Measurements from ENCODE around the gene TMA7.
A peak's percentile ranks its signal among the peaks of the same experiment; 100 is the strongest.
"Not testable (repeated sequence)": the region's sequence is repeated elsewhere in the genome, so short reads cannot be mapped to it uniquely, and the experiment has no call there.

The TMA7 gene

DNA sequence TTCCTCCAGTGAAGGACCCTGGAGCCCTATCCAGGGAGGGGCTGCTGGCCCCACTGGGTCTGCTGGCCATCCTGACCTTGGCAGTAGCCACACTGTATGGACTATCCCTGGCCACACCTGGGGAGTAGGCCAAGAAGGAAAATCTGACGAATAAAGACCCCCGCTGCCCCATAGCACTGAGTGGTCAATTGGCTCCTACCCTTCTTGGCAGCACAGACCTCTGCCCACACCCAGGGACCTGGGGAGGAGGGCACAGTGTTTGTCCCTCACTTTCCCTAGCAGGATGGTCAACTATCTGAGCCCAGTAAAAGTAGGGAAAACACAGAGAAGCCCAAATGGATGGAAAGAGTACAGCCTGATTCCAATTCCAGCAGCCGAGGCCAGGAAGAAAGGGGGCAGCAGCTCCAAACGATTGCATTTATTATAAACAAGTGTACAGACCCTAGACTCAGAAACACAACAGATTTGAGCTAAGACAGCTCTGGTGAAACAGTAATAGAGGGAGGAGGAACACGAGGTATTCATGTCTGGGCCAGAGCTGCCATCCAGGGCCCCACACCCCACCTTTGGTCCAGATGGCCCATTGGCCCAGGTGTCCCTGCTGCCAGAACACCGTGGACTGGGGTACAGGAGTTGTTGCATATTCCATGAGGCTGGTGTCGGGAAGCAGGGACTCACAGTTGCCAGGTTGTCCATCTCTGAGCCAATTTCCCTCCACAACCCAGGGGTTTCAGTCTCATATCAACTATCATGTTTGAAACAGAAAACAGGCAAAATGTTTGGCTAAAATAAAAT, 27.6 kb downstream of the TMA7 start:
- DNase-seq (ENCODE audit: low read depth in 2 of 2), result no peak

DNA sequence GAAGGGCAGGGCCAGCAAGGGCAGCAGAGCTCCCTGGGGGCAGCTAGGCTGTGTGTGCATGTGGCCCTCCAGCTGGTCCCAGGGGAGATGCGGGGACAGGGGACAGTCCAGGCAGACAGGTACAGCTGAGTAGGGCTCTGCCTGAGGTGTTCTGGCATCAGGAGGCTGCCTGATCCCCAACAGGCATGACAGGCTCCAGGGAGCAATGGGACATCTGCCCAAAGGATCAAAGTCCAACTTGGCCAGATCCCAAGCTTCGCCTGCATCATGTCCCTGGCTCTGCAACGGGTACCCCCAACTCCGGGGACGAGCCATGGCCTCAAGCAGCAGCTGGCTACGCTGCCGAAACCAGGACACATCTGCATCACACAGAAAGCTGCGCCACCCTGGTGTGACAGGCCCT, 28.3 kb downstream of the TMA7 start:
- DNase-seq (ENCODE audit: low read depth in 2 of 2), result no peak

DNA sequence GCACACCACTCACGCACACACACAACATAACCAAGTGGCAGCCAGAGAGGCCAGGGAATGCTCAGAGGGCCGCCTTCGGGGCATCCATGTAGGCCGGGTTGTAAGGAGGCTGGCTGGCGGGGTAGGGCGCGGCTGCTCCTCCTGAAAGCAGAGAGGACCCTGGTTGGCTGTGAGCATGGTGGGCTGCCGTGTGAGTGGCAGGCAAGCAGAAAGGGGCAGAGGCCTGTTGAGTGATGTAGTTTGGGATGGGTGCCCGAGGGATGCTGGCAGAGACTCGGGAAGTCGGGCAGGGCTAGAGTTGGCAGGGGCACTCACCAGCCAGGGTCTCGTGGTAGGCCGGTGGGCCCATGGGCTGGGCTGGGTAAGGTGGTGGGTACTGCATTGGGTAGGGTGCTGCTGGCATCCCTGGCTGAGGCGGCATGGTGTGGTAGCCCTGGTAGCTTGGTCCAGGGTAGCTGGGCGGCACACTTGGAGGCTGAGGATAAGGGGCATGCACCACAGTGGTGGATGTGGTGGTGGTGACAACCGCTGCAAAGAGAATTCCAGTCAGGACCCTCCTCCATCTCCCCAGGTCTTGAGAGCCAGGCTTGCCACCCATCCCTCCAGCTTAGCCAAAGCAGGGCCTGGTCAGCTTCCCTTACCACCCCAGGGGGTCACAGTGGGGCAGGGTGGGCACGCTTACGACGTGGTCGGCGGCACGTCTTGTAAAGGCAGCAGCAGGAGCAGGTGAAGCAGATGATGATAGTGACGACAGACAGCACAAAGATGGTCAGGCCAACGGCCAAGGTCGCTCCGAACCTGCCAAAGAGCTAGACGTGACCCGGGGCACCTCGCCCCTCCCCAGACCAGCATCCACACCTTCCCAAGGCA, 29.2 kb downstream of the TMA7 start:
- DNase-seq (ENCODE audit: low read depth in 2 of 2), result no peak

DNA sequence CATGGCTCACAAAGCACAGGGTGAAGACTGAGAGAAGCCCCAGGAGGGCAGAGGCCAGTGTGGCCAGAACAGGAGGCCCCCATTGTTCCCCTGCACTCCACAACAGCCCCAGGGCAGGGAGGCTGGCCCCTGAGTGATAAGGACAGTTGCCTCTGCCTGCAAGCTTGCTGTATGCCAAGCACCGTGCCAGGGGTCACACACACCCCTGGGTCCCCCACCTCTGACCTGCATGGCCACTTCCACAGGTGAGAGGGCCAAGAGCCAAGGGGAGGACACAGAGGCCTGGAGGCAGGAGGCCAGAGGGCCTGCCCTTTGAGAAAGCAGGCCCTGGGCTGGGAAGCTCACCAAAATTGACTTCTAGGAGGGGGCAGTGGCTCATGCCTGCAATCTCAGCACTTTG, 30.2 kb downstream of the TMA7 start:
- no peak for DNase-seq (ENCODE audit: low read depth in 2 of 2)

DNA sequence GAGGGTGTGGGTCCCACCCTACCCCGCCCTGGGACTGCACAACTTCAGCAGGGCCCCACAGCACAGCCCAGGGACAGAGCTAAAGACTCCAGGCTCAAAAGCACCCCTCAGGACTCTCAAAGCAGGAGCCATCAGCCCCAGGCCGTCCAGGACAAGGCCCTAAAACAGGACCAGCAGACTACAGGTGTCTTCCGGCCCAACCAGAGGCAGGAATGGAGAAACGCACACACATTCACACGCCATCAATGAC, 32.5 kb downstream of the TMA7 start:
- no peak for DNase-seq (ENCODE audit: low read depth in 2 of 2)

DNA sequence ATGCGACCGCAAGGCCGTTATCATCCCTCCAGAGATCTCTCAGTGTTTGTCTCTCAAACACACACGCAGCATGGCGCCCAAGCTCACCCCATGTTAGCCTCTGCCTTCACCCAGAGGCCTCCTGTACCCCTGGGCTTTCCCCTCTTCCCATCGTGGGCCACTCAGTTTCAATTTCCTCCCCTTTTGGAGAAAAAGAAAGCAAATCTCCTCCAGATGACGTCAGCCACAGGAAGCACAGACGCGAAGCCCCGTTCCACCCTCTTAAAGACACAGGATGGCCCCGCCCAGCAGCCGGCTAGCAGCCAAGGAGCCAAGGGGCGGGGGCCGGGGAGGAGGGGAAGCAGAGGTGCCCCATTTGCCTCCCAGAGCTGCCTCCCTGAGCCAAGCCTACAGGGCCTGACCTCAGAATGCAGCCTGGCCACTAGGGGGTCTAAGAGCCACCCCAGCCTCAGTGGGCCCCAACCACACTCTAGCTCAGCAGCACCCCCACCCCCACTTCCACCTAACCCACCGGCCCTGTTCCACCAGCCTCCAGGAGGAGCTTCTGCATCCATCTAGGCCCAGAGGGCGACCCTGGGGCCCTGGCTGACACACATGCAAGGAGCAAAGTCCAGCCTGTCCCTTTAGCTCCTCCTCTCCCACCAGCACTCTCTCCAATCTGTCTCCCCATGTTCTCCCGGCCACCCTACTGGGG, 33.0 kb downstream of the TMA7 start:
- DNase-seq (ENCODE audit: low read depth in 2 of 2), result peak; percentile 79 to 83

DNA sequence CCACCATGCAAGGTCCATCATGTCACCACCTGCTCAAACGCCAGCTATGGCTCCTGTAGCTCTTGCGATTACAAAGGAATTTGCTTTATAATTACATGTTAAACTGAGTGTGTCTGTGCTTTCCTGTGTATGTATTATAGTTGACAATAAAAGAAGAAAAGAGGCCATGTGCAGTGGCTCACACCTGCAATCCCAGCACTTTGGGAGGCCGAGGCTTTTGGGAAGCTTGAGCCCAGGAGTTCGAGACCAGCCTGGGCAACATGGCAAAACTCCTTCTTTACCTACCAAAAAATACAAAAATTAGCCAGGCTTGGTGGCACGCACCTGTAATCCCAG, 33.5 kb downstream of the TMA7 start:
- DNase-seq (ENCODE audit: low read depth in 2 of 2), result no peak

DNA sequence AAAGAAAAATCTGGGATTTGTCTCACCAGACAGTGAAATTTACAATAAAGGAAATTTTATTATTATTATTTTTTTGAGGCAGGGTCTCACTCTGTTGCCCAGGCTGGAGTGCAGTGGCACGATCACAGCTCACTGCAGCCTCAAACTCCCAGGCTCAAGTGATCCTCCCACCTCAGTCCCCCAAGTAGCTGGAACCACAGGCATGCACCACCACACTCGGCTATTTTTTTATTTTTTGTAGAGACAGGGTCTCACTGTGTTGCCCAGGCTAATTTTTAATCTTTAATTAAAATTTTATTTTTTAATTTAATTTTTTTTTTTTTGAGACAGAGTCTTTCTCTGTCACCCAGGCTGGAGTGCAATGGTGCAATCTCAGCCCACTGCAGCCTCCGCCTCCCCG, 34.0 kb downstream of the TMA7 start:
- not testable (repeated sequence) for DNase-seq (ENCODE audit: low read depth in 2 of 2)

DNA sequence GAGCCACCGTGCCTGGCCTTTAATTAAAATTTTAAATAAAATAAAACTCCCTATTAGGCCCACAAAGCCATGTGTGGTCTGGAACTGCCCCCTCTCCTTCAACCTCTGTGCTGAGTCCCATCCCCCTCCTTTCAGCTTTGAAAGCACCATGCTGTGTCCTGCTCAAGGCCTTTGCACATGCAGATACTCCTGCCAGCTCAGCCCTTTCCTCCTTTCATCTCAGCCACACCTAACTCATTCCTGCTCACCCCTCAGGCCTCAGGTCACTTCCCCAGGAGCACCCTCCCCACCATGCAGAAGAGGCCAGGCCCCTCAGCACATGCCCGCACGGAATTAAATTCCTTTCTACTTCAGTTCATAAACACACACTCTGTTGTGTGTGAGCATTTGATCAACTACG, 34.6 kb downstream of the TMA7 start:
- no peak for DNase-seq (ENCODE audit: low read depth in 2 of 2)

DNA sequence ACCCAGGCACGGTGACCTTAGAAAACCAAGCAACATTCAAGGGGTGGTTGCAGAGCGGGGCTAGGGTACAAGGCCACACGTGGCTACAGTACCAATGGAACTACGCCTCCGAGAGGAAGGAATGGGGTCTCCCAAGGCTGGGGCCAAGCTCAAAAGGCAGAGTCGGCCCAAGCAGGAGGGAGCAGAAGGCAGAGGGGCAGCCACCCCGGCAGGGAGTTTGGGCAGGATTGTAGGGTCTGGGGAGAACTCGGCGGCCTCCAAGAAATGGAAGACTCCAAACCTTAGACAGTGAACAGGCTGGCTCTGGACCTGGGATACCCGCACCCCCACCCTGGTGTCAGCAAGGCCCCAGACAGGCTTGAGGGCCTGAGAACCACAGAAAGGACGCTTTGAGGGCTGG, 35.1 kb downstream of the TMA7 start:
- DNase-seq (ENCODE audit: low read depth in 2 of 2), result no peak

DNA sequence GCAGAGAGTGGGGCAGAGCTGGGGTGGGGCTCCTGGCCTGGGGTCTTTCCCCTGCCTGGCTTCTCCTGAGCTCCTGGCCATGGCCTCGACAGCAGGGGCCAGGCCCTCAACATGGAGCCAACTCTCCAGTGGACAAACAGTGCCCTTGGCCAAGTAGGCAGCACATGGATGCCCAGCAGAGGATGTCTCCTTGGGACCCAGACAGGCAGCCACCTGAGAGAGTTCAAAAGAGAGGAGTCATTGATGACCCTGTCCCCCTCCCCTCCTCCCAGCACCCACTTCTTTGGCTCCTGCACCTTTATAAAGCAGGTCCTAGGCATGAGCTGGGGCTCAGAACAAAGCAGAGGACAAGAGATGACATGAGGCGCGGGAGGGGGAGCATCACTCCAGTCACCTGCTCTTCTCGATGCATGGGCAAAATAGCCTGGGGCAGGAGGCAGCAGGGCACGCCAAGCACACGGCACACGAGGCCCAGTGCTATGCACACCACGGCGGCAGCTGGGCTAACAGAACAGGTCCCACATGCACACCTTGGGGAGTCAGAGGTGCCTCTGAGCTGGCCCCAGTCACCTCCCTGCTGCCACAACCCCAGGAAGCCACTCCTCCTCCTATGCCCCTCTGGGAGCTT, 36.5 kb downstream of the TMA7 start:
- no peak for DNase-seq (ENCODE audit: low read depth in 2 of 2)

DNA sequence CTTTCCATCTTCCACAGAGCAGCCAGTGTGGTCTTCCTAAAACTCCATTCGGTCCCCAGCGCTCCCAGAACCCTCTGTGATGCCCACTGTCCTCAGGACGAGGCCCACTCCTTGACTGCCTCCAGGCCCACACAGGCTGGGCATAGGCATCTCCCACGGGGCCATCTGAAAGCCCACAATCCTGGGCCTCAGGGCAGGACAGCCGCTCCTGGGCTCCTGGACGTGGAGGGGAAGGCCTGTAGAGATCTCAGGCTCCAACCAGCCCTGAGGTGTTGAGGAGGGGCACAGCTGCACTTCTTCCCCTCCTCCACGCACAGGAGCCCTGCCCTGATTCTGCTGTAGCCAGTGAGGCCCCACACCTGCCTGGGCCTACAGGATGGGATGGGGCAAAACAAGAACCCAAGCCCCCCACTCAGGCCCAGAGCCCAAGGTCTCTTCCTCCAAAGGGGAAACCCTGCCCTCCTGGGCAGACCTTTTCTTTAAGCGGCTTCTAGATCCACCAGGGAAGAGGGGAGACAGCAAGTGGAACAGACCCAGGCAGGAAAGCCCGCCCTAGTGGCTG, 38.0 kb downstream of the TMA7 start:
- no peak for DNase-seq (ENCODE audit: low read depth in 2 of 2)

DNA sequence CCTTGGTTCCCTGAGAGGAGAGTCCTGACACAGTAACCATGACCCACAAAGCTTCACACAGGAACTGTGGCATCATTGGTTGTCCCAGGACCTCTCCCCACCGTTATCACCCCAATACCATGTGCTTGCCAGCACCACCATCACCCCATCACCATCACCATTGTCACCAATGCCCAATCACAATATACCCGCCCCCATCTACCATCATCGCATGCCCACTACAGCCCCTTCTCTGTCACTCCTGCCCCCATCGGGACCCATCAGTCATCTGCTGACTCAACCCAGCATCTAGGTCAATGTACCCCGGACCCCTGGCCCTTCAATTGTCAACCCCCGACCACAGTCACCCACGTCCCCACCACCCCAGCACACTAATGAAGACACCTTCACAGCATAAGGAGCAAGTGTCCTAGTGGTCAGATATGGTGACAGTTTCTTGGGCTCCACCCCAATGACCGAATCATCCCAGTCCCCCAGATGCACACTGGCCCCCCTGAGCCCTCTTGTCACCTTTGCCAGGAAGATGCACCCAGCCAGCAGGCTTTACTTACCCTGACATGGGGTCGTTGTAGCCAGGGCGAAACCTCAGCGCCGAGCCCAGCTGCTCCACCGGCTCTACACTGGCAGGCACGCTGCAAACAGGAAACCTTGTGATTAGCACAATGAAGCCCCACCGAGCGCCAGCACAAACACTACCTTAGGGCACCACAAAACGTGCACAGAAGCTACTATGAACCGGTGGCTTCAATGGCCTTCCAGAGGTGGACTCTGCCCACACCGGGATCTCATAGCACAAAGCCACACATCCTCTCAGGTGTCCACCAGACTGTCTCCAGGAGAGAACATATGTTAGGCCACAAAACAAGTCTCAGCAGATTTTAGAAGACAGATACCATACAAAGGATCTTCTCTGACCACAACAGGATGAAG, 38.8 kb downstream of the TMA7 start:
- DNase-seq (ENCODE audit: low read depth in 2 of 2), result no peak

DNA sequence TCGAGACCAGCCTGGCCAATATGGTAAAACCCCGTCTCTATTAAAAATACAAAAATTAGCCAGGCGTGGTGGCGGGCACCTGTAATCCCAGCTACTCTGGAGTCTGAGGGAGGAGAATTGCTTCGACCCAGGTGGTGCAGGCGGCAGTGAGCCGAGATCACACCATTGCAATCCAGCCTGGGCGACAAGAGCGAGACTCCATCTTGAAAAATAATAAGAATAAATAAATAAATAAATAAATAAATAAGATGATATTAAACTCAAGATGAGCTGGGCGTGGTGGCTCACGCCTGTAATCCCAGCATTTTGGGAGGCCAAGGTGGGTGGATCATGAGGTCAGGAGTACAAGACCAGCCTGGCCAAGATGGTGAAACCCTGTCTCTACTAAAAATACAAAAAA, 40.8 kb downstream of the TMA7 start:
- not testable (repeated sequence) for DNase-seq (ENCODE audit: low read depth in 2 of 2)

DNA sequence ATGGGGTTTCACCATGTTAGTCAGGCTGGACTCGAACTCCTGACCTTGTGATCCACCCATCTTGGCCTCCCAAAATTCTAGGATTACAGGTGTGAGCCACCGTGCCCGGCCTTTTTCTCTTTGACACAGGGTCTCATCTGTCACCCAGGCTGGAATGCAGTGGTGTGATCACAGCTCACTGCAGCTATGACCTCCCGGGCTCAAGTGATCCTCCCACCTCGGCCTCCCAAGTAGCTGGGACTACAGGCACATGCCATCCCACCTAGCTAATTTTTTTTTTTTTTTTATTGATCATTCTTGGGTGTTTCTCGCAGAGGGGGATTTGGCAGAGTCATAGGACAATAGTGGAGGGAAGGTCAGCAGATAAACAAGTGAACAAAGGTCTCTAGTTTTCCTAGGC, 42.8 kb downstream of the TMA7 start:
- DNase-seq (ENCODE audit: low read depth in 2 of 2), result not testable (repeated sequence)

DNA sequence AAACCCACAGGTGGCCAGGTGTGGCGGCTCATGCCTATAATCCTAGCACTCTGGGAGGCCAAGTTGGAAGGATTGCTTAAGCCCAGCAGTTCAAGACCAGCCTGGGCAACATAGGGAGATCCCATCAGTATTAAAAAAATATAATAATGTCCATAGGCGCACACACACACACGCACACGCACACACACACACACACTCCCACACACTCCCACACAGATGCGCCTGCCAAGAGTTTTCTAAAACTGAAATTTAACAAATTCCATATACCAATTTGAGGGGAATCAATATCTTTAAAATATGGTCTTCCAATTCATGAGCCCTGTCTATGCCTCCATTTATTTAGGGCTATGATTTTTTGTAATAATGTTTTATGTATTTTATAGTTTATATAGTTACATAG, 46.9 kb downstream of the TMA7 start:
- no peak for DNase-seq (ENCODE audit: low read depth in 2 of 2)

DNA sequence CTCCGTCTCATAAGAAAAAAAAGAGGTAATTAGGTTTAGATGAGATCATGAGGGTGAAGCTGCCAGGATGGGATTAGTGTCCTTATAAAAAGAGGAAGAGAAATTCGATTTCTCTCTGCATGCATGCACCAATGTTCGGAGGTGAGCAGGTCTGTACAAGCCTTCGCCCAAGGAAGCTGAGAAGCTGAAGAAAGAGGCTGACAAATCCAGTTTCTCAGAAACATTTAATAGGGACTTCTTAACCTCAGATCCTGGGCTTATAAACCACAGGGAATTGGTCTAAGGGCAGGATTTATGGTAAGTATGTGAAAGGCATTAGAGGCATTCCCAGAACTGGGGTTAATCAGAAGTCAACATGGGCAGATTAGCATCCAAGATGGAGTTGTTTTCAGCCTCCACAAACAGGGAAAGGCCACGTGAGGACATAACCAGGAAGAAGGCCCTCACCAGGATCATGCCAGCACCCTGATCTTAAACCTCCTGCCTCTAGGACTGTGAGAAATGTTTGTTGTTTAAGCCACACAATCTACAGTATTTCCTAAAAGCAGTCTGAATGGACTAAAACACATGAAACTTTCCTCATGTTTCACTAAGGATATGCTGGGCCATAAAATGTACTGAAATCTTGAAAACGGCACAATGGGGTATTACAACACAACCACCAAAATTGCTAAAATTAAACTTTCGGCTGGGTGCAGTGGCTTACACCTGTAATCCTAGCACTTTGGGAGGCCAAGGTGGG, 52.6 kb downstream of the TMA7 start:
- no peak for DNase-seq (ENCODE audit: low read depth in 2 of 2)

DNA sequence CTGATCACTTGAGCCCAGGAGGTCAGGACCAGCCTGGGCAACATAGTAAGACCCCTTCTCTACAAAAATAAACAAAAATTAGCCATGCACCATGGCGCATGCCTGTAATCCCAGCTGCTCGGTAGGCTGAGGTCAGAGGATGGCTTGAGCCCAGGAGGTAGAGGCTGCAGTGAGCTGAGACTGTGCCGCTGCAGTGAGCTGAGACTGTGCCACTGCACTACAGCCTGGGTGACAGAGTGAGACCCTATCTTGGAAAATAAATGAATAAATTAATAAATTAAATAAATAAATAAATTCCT, 53.1 kb downstream of the TMA7 start:
- DNase-seq (ENCODE audit: low read depth in 2 of 2), result no peak

Data from stimulated activated CD4-positive, alpha-beta T cell treated with anti-CD3 and anti-CD28 coated beads, Interleukin-1b, Interleukin-23, amount 100 ng/mL, for 1 hour (primary cell).